Tibial nerve (tissue), 3 donors: ENCODE results near the gene FEZF1.
"Not testable (repeated sequence)": the region's sequence is repeated elsewhere in the genome, so short reads cannot be mapped to it uniquely, and the experiment has no call there.

ENCODE experiments used
- CTCF ChIP-seq, 5 experiments: fragments of 200-600 bp in 3 of 5; fragments of 450-650 bp in 2 of 5; sonication (generic) in 3 of 5; IDR thresholded peaks; one replicate each; pipeline ENCODE4 v1.5.1; 2016 to 2019; ENCODE audit warnings: antibody characterized with exemption in 5 of 5, mild to moderate bottlenecking in 3 of 5, moderate library complexity in 2 of 5
- POLR2A ChIP-seq, 2 donors: fragments of 450-650 bp; IDR thresholded peaks; one replicate each; pipeline ENCODE4 v1.6.1; 2017; ENCODE audit warnings: antibody characterized with exemption in 2 of 2, mild to moderate bottlenecking in 2 of 2, moderate library complexity in 2 of 2

GRCh38 chr7:122284608-122285007 lies 19.9 kb downstream of the FEZF1 start:
- TF ChIP-seq CTCF, POLR2A (IDR thresholded peaks at IDR 0.05): not testable (repeated sequence)
